KBM-7 (cell line): ENCODE results near the gene LMBR1L.

Experiments
- DNase-seq: peaks from one replicate; pipeline ENCODE4 v3.0.0-alpha.2; 2015
- in situ Hi-C: fragments of 300-500 bp; cut with MboI; formaldehyde crosslinking; loops from 2 replicates; pipeline ENCODE4 v1.14.3; 2020; ENCODE audit warnings: low sequenced_read_pairs, low pct_unique_long_range_greater_than_20kb, mixed read lengths

LMBR1L gene

GRCh38 chr12:49126852-49127763 lies 16.5 kb upstream of the LMBR1L start:
- DNase-seq: peak; percentile 45
- in situ Hi-C loops: no loop called here

GRCh38 chr12:49121047-49121696 lies 10.5 kb upstream of the LMBR1L start:
- in situ Hi-C loops: no loop called here
- peak; percentile 47 for DNase-seq

- in situ Hi-C loops: no loop called here
- no peak for DNase-seq
These were observed 559 bp upstream of the LMBR1L start for GRCh38 chr12:49111206-49111605.

- in situ Hi-C loops: no loop called here
- peak; percentile 12 for DNase-seq
These were observed 795 bp downstream of the LMBR1L start for GRCh38 chr12:49109641-49110463.

GRCh38 chr12:49108958-49109404 lies 1.7 kb downstream of the LMBR1L start:
- peak; percentile 85 for DNase-seq
- in situ Hi-C loops: no loop called here

- no peak for DNase-seq
- in situ Hi-C loops: no loop called here
These were observed 5.1 kb downstream of the LMBR1L start for GRCh38 chr12:49105504-49106084.

GRCh38 chr12:49104822-49105221 lies 5.8 kb downstream of the LMBR1L start:
- in situ Hi-C loops: no loop called here

GRCh38 chr12:49100380-49100779 lies 10.3 kb downstream of the LMBR1L start:
- in situ Hi-C loops: no loop called here
- no peak for DNase-seq

More at GRCh38 chr12:49104822-49105221, 5.8 kb downstream of the LMBR1L start:
- no peak for DNase-seq

GRCh38 chr12:49098703-49099102 lies 11.9 kb downstream of the LMBR1L start:
- in situ Hi-C loops: no loop called here
- DNase-seq: no peak

GRCh38 chr12:49098035-49098451 lies 12.6 kb downstream of the LMBR1L start:
- in situ Hi-C loops: no loop called here
- peak; percentile 84 for DNase-seq

GRCh38 chr12:49097381-49097780 lies 13.3 kb downstream of the LMBR1L start:
- DNase-seq: no peak
- in situ Hi-C loops: no loop called here

GRCh38 chr12:49094975-49095365 lies 15.7 kb downstream of the LMBR1L start:
- in situ Hi-C loops: no loop called here
- no peak for DNase-seq

GRCh38 chr12:49094160-49094974 lies 16.3 kb downstream of the LMBR1L start, which contains the start of gene DHH:
TSS of gene DHH (minus strand) at chr12:49094801. CDS start at chr12:49094512, 289 bp downstream.
- no peak for DNase-seq
- in situ Hi-C loops: no loop called here

GRCh38 chr12:49093792-49094159 lies 16.9 kb downstream of the LMBR1L start:
- in situ Hi-C loops: no loop called here
- DNase-seq: no peak

- DNase-seq: no peak
- in situ Hi-C loops: no loop called here
These were observed 17.7 kb downstream of the LMBR1L start for GRCh38 chr12:49092816-49093406.

GRCh38 chr12:49092086-49092815 lies 18.4 kb downstream of the LMBR1L start:
- in situ Hi-C loops: no loop called here
- peak; percentile 92 for DNase-seq

- DNase-seq: no peak
- in situ Hi-C loops: no loop called here
These were observed 18.9 kb downstream of the LMBR1L start for GRCh38 chr12:49091836-49092085.
